HL-60 (cell line): ENCODE results near the gene AK1.

Source experiments
- DNase-seq, 2 experiments: peaks; one replicate each; pipeline ENCODE4 v3.0.0-alpha.2; 2010 to 2020; ENCODE audit warnings: low read depth in 1 of 2, low spot score in 1 of 2
- H3K27ac ChIP-seq: fragments of 250-450 bp; sonication (Bioruptor Pico); replicated peaks from 2 replicates; pipeline ENCODE4 v1.5.1; 2020; ENCODE audit warnings: mild to moderate bottlenecking, moderate library complexity
- H3K27me3 ChIP-seq: fragments of 250-450 bp; sonication (Bioruptor Pico); 2 replicates; pipeline ENCODE4 v1.5.1; 2021; ENCODE audit warnings: mild to moderate bottlenecking, moderate library complexity; ENCODE audit not compliant: insufficient read depth, poor library complexity, severe bottlenecking
- H3K4me3 ChIP-seq: replicated peaks from 2 replicates; pipeline ENCODE4 v1.5.1; 2011; ENCODE audit warnings: mild to moderate bottlenecking, control low read depth, low read length; ENCODE audit not compliant: insufficient read depth
- GABPA ChIP-seq: IDR thresholded peaks from 2 replicates; pipeline ENCODE4 v1.6.1; 2012; ENCODE audit warnings: low read depth
- POLR2AphosphoS5 ChIP-seq: IDR thresholded peaks from 2 replicates; pipeline ENCODE4 v1.6.1; 2012; ENCODE audit warnings: low read depth
- SPI1 ChIP-seq: IDR thresholded peaks from 2 replicates; pipeline ENCODE4 v1.6.1; 2012; ENCODE audit warnings: low read depth, mild to moderate bottlenecking, borderline replicate concordance
- microRNA-seq: library from miRNA; unstranded; fragments of <30 nt; microRNA quantifications from one replicate; pipeline ENCODE4, GENCODE V29; 2018
- TF ChIP-seq, protein P1 (sequence below): IDR thresholded peaks from one replicate; pipeline ENCODE4 v1.5.1; 2011; ENCODE audit warnings: low read length, control low read depth, inconsistent platforms; ENCODE audit not compliant: insufficient read depth
- TF ChIP-seq, protein P2 (sequence below): IDR thresholded peaks from 2 replicates; pipeline ENCODE4 v1.6.1; 2012; ENCODE audit warnings: low read depth; ENCODE audit not compliant: insufficient replicate concordance

The AK1 gene

DNA sequence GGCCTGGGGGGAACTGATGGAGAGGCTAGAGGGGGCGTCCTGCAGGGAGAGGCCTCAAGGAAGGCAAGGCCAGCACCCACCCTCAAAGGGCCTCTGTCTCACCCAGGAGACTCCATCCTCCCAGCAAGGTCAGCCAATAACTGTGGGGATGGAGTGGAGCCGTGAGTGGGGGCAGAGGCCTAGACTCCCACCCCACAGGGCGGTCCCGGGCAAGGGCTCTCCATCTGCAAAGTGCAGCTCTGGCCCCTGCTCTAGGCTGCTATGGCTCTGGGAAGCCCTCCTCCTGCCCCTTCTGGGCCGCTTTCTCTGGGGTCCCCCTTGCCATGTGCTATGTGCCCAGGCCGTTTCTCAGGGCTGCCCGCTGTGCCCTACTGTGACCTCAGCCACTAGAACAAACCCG lies 60.7 kb downstream of the AK1 start:
- TF ChIP-seq, protein P1, sequence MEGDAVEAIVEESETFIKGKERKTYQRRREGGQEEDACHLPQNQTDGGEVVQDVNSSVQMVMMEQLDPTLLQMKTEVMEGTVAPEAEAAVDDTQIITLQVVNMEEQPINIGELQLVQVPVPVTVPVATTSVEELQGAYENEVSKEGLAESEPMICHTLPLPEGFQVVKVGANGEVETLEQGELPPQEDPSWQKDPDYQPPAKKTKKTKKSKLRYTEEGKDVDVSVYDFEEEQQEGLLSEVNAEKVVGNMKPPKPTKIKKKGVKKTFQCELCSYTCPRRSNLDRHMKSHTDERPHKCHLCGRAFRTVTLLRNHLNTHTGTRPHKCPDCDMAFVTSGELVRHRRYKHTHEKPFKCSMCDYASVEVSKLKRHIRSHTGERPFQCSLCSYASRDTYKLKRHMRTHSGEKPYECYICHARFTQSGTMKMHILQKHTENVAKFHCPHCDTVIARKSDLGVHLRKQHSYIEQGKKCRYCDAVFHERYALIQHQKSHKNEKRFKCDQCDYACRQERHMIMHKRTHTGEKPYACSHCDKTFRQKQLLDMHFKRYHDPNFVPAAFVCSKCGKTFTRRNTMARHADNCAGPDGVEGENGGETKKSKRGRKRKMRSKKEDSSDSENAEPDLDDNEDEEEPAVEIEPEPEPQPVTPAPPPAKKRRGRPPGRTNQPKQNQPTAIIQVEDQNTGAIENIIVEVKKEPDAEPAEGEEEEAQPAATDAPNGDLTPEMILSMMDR = no peak
- TF ChIP-seq SPI1 (no peak), GABPA (no peak), POLR2AphosphoS5 (no peak; the same call in 1 of the 2 replicates)
- TF ChIP-seq, protein P2, sequence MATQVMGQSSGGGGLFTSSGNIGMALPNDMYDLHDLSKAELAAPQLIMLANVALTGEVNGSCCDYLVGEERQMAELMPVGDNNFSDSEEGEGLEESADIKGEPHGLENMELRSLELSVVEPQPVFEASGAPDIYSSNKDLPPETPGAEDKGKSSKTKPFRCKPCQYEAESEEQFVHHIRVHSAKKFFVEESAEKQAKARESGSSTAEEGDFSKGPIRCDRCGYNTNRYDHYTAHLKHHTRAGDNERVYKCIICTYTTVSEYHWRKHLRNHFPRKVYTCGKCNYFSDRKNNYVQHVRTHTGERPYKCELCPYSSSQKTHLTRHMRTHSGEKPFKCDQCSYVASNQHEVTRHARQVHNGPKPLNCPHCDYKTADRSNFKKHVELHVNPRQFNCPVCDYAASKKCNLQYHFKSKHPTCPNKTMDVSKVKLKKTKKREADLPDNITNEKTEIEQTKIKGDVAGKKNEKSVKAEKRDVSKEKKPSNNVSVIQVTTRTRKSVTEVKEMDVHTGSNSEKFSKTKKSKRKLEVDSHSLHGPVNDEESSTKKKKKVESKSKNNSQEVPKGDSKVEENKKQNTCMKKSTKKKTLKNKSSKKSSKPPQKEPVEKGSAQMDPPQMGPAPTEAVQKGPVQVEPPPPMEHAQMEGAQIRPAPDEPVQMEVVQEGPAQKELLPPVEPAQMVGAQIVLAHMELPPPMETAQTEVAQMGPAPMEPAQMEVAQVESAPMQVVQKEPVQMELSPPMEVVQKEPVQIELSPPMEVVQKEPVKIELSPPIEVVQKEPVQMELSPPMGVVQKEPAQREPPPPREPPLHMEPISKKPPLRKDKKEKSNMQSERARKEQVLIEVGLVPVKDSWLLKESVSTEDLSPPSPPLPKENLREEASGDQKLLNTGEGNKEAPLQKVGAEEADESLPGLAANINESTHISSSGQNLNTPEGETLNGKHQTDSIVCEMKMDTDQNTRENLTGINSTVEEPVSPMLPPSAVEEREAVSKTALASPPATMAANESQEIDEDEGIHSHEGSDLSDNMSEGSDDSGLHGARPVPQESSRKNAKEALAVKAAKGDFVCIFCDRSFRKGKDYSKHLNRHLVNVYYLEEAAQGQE = no peak
- no peak overlapping the region for H3K4me3 ChIP-seq
- no peaks in the 10 kb centered on the region for H3K27me3 ChIP-seq
- H3K27ac ChIP-seq = no peak overlapping the region
- DNase-seq = no peak

Small RNA genes lying within 50 kb of the gene (microRNA-seq; reads per million reads assigned to microRNA genes)
- 1.5 reads per million for gene MIR4672
